Gastrocnemius medialis (tissue), 4 donors: ENCODE results near the gene PP2D1.

Experiments
- CTCF ChIP-seq, 5 experiments: fragments of 450-650 bp in 3 of 5; fragments of 200-600 bp in 2 of 5; sonication (generic) in 2 of 5; IDR thresholded peaks in 4 of 5; conservative IDR thresholded peaks in 1 of 5; 1 replicate in 4 of 5; 2 replicates in 1 of 5; pipeline ENCODE4 v1.5.1; 2016 to 2019; ENCODE audit warnings: antibody characterized with exemption in 5 of 5, mild to moderate bottlenecking in 3 of 5, moderate library complexity in 3 of 5
- POLR2A ChIP-seq, 2 donors: fragments of 450-650 bp; IDR thresholded peaks; one replicate each; pipeline ENCODE4 v1.6.1; 2017; ENCODE audit warnings: antibody characterized with exemption in 2 of 2, mild to moderate bottlenecking in 2 of 2, moderate library complexity in 2 of 2

GRCh38 chr3:19938295-19938627 lies 73.8 kb downstream of the PP2D1 start:
- TF ChIP-seq CTCF (IDR thresholded peaks at IDR 0.05 in 4 of 5, conservative IDR thresholded peaks at IDR 0.05 in 1 of 5): no peak
- no peak for TF ChIP-seq POLR2A (IDR thresholded peaks at IDR 0.05)
